GM21576 (cell line): ENCODE results near the gene RNF19B.
A peak's percentile ranks its signal among the peaks of the same experiment; 100 is the strongest.
"Not testable (repeated sequence)": the region's sequence is repeated elsewhere in the genome, so short reads cannot be mapped to it uniquely, and the experiment has no call there.

ENCODE experiments used
- ATAC-seq: cut with Tn5 transposase; IDR thresholded peaks from one replicate; pipeline ENCODE4 v1.9.1; 2021; ENCODE audit warnings: mild to moderate bottlenecking, moderate library complexity; ENCODE audit not compliant: unreplicated experiment

Gene RNF19B

GRCh38 chr1:32964461-32965250, at the start of gene RNF19B:
Gene RNF19B, minus strand, starts transcription at chr1:32964809. Its CDS starts 124 bp downstream, at chr1:32964685.
- ATAC-seq: peak; percentile 74

- ATAC-seq: no peak
Measured at GRCh38 chr1:33013791-33014190, 49.2 kb upstream of the RNF19B start.

- no peak for ATAC-seq
Measured at GRCh38 chr1:33012165-33012564, 47.6 kb upstream of the RNF19B start.

GRCh38 chr1:33010932-33011731, 46.5 kb upstream of the RNF19B start:
- no peak for ATAC-seq

GRCh38 chr1:33009561-33009960, 45.0 kb upstream of the RNF19B start:
- no peak for ATAC-seq

GRCh38 chr1:33008051-33008914, 43.7 kb upstream of the RNF19B start:
- ATAC-seq: no peak

- ATAC-seq: no peak
Measured at GRCh38 chr1:33007190-33008050, 42.8 kb upstream of the RNF19B start.

- no peak for ATAC-seq
Measured at GRCh38 chr1:33005838-33006421, 41.3 kb upstream of the RNF19B start.

- ATAC-seq: no peak
Measured at GRCh38 chr1:33005117-33005837, 40.7 kb upstream of the RNF19B start.

- ATAC-seq: no peak
Measured at GRCh38 chr1:33004613-33005012, 40.0 kb upstream of the RNF19B start.

- ATAC-seq: no peak
Measured at GRCh38 chr1:33003657-33004056, 39.0 kb upstream of the RNF19B start.

GRCh38 chr1:33002006-33002405, 37.4 kb upstream of the RNF19B start:
- no peak for ATAC-seq

GRCh38 chr1:33001282-33001681, 36.7 kb upstream of the RNF19B start:
- no peak for ATAC-seq

GRCh38 chr1:33000427-33001026, 35.9 kb upstream of the RNF19B start:
- no peak for ATAC-seq

- no peak for ATAC-seq
Measured at GRCh38 chr1:32998997-32999396, 34.4 kb upstream of the RNF19B start.

GRCh38 chr1:32998064-32998463, 33.5 kb upstream of the RNF19B start:
- no peak for ATAC-seq

- ATAC-seq: no peak
Measured at GRCh38 chr1:32997381-32997891, 32.8 kb upstream of the RNF19B start.

- ATAC-seq: not testable (repeated sequence)
Measured at GRCh38 chr1:32993324-32993636, 28.7 kb upstream of the RNF19B start.
